GM21515 (cell line): ENCODE results near the gene PCK1.

Experiments
- ATAC-seq: cut with Tn5 transposase; IDR thresholded peaks from one replicate; pipeline ENCODE4 v1.9.1; 2021; ENCODE audit not compliant: unreplicated experiment

The PCK1 gene

DNA sequence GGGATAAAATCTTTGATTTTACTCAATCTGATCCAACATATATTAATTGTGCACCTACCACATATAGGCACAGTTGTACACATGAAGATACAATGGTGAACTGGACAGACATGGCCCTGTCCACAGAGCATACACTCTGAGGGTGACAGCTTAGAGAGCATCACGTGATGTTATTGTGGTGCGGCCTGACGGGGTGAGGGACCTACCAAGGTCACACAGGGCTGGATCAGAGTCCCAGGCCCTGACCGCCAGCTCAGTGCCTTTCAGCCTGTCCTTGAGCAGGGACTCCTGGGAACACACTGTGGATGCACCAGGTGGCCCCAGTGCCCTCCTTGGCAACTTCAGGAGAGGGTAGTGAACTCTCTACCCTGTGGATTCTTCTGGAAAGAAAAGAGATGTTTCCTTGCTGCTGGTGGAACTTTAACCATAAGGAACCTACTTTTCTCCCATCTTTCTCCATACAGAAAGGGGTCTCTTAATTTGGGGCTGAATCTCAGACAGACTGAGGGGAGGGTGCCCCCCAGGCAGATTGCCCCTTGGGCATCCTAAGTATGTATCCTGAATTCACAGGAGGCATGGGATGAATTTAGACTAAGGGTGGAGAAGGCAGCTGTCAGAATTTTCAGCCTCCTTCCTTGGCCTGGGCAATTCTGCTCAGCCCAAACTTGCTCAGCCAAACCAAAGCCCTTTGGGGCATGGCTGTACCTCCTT, 26.5 kb downstream of the PCK1 start:
- ATAC-seq: no peak

DNA sequence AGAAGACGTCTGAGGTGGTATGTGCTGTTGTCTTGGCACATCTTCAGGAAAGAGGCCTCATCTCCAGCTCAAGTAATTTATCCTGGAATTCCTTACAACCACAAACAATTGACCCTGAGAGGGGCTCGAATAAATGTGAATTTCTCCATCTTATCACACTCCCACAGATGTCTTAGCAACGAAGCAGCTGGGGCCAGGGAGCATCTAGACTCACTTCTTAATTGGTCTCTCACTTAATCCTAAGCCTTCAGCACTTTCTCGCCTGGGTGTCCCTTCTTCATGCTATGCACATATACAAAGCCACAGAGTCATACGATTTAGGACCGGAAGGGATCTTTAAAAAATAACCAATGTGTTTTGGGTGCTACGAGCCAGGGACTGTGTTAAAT, 27.1 kb downstream of the PCK1 start:
- ATAC-seq: no peak

DNA sequence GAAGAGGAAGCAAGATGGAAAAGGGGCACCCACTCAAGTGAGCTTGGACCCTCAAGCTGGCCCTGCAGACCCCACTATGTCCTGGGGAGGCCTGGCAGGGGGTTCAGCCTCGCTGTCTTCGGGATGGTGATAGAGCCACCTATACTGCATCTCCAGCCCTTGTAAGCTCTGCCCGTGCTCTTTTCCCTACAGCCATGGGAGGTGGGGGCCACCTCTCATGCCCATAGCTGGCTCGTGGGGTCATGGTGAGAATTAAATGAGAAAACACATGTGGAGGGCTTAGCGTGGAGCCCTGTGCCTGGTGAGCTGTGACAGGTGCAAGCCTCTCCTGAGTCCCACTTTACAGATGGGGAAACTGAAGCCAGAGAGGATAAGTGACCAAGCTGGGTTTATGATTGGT, 27.7 kb downstream of the PCK1 start:
- no peak for ATAC-seq

DNA sequence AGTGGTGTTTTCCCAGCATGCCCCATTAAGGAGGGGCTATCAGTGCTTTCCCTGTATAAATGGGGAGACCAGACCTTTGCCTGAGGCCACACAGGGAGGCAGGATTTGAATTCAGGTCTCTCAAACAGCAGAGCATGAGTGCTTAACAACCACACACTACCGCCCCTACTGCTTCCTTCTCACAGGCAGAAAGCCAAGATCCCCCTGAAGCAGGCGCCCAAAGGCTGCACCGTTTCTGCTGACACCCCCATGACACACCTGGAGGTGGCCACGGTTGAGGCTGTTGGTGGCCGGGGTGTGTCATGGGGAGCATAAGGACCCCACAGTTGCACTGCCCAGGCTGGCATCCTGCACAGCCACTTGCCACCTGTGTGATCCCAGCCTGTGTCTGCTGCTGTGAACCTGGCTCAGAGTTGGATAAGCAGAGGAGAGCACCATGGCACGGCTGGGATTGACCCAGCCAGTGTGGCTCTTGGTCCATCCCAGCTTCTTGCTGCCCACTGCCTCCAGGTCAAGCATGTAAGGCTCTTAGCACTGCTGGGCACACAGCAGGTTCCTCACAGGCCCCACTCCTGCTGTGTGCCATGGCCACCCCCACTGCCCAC, 28.3 kb downstream of the PCK1 start:
- ATAC-seq: no peak

DNA sequence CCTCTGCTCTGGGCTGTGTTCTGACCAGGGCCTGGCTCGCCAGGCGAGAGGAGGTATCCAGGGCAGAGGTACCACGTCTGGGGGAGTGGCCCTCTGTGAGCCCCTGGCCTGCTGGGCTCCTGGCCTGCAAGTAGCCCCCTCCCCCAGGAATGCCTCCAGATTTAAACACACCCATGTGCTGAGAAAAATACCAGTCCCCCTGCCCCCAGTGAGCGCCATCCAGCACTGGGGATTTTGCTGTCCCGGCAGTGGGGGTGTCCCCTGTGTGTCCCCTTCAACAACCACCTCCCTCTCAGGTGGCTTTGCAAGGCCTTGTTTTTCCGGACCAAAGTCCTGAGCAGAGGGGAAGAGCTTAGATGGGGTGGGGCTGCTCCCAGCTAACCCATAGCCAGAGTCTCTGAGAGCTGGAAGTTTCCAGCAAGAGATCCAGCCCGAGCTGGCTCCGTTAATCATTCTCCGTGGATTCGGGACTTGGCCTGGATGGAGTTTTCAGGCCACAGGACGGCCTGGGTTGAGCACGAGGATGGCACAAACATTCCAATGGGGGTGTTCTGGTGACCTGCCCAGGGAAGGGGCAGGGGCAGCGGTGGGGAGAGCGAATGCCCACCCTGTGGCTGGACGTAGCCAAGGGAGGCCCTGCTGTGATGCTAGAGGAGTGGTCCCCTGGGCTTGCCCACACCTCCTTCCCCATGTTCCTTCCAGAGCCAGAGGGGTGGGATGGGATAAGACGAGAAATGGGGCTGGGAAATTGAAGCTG, 29.0 kb downstream of the PCK1 start:
- no peak for ATAC-seq

- ATAC-seq: no peak
Observed at GRCh38 chr20:57590485-57591288, 29.8 kb downstream of the PCK1 start.

- no peak for ATAC-seq
Observed at GRCh38 chr20:57591289-57592229, 30.6 kb downstream of the PCK1 start.

GRCh38 chr20:57592263-57593092, 31.6 kb downstream of the PCK1 start:
- no peak for ATAC-seq

DNA sequence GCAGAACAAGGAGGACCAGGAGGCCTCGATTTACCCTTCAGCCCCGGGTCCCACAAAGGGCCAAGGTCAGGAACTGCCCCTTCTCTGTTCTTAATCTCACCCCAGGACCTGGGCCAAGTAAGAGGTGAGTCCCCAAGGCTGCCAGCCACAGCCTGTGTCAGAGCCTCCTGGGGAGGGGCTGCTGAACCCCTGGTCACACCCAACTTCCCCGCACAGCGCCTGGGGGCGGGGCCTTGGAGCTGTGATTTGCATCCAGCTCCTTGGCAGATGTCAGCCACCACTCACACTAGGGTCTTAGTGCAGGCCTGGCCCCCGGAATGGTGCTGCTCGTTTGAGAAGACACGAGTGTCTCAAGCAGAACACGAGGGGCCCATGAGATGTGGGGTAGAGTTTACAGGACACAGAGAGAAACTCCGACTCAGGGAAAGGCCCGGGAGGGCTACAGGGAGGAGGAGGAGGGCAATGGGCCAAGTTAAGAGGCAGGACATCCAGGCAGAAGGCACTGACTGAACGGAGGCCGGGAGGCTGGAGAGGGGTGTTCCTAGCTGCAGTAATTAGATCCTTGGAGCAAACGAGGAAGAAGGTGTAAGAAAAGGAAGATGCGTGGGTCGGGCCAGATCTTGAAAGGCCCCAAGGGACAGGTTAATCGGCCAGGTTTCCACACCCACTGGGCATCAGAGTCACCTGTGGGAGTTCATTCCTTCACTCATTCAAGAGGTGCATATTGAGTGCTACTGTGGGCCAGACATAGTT, 32.4 kb downstream of the PCK1 start:
- ATAC-seq: no peak

DNA sequence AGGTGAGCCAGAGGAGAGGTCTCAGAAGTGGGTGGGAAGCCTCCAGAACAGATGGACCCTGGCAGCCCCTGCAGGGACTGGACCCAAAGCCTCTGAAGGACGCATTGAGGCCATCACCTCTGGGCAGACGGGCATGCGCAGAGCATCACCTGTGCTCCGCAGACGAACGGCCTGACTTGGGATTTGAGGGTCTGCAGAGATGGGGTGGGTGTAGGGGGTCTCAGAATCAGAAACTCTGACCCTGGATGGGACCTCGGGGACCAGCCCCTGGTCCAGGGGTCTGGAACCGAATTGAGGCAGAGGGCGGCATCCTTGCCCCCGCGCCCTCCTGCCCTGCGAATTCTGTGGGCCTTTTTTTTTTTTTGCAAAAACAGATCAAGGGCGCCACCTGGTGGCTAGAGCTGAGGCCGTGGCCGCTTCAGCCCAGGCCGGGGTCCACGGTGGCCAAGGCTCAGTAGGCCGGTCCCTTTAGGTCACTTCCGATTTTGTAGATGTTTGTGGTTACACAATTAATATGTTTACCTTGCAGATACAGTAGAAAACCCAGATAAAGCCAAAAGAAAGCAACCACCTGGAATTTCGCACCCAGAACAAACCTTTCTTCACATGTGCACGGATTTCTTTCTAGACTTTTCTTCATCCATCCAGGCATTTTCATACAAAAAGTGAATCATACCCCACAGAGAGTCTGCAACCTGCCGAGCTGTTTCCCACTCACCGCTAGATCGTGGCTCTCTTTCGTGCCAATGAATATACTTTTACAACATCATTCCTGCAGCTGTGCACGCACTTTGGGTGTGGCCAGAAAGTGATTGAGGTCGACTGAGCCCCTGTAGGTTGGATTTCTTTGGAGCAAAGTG, 33.4 kb downstream of the PCK1 start:
- no peak for ATAC-seq

DNA sequence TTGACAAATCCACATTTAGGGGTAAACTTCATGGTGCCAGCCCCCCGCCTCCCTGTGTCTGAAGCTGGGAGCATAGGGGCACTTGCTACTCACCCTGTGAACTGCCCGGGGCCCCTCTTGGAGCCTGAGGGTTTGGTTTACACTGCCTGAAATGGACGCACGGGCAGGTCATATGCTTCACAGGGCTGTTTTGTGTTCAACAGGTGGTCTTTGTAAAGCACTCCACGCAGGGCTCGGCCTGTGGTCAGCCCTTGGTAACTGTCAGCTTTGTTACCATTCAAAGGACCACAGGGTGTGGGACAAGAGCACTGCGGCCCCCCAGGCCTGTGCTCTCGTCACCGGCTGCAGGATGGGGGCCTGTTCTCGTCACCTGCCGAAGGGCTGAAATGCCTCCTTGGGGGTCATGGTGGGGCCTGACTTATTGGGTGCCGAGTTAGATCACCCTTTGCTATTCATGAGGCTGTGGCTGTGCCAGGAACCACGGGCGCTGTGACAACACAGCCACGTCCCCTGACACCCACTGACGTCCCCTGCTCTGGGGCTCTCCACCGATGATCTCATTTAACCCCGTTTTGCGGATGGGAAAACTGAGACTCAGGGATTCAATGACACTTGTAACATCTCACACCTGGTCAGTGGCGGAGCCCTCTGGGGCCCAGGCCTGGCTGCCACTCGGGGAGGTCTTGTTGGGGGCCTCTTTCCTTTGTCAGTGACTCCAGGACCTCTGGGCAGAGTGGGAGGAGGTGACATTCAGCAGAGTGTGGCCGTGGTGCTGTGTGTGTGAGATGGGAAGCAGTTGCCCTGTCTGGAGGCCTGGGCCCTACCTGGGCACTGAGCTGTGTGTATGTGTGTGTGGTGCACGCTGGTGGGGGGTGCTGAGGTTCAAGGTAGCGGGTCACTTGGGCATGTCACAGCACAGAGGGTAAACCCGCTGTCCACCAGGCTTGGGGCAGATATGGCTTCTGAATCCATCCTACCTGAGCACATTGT, 34.4 kb downstream of the PCK1 start:
- ATAC-seq: no peak

- ATAC-seq: no peak
Observed at GRCh38 chr20:57596358-57596757, 35.4 kb downstream of the PCK1 start.

GRCh38 chr20:57596998-57597939, 36.4 kb downstream of the PCK1 start:
- ATAC-seq: no peak

DNA sequence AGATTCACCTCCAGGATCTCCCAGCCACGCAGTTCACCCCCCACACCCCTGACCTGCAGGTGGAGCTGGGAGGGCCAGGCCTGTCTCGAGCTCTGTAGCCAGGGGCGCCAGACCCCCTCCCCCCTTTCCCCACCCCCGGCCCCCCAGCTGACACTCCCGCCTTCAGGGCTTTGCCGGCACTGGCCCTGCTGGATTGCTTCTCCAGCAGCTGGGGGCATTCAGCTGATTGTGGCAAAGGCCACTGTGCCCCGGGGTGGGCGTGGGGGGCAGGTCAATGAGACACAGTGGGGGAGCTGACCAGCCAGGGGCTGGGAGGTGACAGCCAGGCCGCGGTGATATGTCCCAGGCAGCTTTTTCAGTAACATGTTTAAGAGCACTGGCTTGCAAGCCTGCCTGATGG, 37.1 kb downstream of the PCK1 start:
- no peak for ATAC-seq

DNA sequence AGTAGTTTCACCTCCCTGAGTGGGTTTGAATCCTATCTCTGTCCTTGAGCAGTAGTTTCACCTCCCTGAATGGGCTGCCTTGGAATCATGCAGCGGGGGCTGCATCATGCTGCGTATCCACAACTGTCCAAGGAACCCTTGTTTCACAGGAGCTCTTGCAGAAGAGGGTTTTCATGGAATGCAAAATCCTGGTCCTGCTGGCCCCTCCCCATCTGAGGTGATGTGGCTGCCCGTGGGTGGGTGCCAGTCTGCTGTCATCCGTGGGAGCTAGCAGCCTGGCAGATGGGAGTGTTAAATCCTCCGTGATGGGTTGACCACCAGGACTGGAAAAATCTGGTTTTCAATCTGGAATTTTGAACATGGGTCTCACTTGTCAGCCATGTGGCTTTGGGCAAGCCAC, 37.6 kb downstream of the PCK1 start:
- ATAC-seq: no peak
